Smooth muscle cell of trachea (primary cell): Measurements from ENCODE around the gene KEAP1. TPM values are rescaled to one million over a fixed set of nuclear protein-coding genes. Genes with fewer than 3 reads are reported as not detected.

Experiments used
- total RNA-seq: library from RNA; depleted of rRNA; stranded (reverse); fragments of >200 nt; gene quantifications from 2 replicates; pipeline ENCODE4 v1.2.1, GENCODE V29; 2014

Gene KEAP1
- 91.0 and 150 TPM in 2 replicates for total RNA-seq

DNA sequence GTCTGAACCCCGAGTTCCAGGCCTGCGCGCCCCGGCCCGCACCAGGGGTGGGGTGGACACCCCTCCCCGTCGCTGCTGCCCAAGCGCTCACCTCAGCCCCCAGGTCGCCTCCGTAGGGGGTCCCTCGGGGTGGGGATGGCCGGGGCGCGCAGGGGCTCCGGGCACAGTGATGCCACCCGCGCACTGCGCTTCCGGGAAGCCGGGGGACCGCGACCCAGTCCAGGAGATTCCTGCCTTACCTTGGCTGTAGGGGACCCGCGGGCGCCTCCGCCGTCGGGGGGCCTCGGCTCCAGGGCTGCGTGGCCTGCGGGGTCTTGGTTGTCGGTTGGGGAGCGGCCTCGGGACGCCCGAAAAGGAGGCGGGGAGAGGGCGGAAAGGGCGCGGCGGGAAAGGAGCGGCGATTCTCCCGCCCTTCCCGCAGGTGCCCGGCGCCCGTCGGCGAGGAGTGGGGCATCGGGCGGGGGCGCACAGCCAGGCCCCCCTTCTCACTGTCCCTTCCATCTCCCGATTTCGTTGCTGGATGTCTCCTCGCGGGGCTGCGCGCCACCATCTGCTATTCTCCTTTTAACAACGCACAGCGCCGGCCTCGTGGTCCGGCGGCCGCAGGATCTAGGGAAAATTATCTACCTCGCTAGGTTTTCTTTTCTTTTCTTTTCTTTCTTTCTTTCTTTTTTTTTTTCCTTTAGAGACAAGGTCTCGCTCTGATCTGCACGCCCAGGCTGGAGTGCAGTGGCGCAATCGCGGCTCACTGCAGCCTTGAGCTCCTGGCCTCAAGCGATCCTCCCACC, at the start of gene KEAP1:
KEAP1 (minus strand) TSS at position 355 of the 788 bp plus-strand sequence. CDS start 3,323 bp downstream, outside the sequence.

DNA sequence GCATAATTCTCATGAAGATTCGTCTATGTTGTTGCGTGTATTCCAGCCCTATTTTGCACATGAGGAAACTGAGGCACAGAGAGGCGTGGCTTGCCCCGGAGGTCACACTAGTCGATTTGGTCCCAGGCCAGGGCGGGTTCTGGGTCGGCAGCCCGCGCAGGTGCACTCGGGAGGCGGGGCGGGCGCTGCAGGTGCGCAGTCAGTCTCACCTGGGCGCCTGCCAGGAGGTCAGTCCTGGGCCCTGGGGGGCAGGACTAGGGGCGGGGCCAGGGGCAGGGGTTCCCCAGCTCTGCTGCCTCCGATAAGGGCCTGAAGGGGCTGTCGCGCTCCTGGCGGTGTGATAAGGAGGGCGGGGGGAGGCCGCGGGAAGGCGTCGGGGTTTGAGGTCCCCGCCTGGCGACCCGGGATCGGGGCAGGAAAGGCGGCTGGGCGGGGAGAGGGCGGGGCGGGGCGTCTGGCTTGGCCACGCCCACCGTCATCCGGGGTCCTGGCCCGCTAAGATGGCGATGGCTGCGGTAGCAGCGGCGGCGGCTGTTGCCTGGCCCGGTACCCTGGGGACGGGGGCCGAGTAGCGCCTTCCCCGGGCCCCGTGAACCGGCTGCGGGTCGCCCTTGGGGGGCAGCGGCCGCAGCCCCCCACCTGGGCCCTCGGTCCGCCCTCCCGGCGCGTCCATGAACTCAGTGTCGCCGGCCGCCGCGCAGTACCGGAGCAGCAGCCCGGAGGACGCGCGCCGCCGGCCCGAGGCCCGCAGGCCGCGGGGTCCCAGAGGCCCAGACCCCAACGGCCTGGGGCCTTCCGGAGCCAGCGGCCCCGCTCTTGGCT, 40.5 kb upstream of the KEAP1 start, which contains the start of gene ATG4D:
ATG4D (plus strand) TSS at position 485 of the 822 bp plus-strand sequence; CDS start at position 672, 187 bp downstream.

DNA sequence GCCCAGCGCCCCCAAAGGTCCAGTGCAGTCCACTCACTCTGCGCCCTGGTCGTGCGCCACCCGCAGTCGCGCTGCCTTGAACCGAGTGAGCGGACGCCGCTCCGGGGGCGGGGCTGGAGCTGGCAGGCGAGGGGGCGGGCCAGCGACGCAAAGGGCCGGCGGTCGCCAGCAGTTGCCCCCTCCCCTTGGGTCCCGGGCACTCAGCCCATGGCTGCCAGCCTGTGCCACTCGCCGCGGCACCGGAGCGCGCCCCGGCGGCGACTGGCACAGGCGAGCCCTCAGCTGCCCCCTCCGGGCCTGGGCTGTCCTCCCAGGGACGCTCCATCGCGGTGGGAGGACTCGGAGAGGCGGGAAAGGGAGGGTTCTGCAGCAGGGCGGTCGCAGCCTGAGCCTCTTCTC, 14.2 kb upstream of the KEAP1 start, which contains the start of gene S1PR5:
S1PR5 (minus strand) TSS at position 87 of the 399 bp plus-strand sequence. CDS start 2,436 bp downstream, outside the sequence.

Other genes with a start within 250 kb of the KEAP1 start
- 1.7 and 15.9 TPM in 2 replicates for gene ICAM1, start 232.2 kb downstream of the KEAP1 start, total RNA-seq
- 1.2 and 3.5 TPM in 2 replicates for gene ICAM4, start 216.4 kb downstream of the KEAP1 start, total RNA-seq
- gene ICAM5, start 213.4 kb downstream of the KEAP1 start, total RNA-seq: 2.6 and 4.0 TPM in 2 replicates
- 0.29 and 0.50 TPM in 2 replicates for gene ZGLP1, start 193.5 kb downstream of the KEAP1 start, total RNA-seq
- 15.0 and 20.0 TPM in 2 replicates for gene FDX2, start 187.3 kb downstream of the KEAP1 start, total RNA-seq
- 12.1 and 14.4 TPM in 2 replicates for gene RAVER1, start 169.8 kb downstream of the KEAP1 start, total RNA-seq
- 5.1 and 7.0 TPM in 2 replicates for gene ICAM3, start 163.7 kb downstream of the KEAP1 start, total RNA-seq
- 65.9 and 101 TPM in 2 replicates for gene TYK2, start 122.8 kb downstream of the KEAP1 start, total RNA-seq
- gene CDC37, start 99.8 kb downstream of the KEAP1 start, total RNA-seq: 166 and 189 TPM in 2 replicates
- gene PDE4A, start 82.8 kb downstream of the KEAP1 start, total RNA-seq: 6.3 and 8.7 TPM in 2 replicates
- 0.15 and 0.17 TPM in 2 replicates for gene S1PR5, start 14.1 kb upstream of the KEAP1 start, total RNA-seq
- 10.5 and 12.9 TPM in 2 replicates for gene ATG4D, start 40.5 kb upstream of the KEAP1 start, total RNA-seq
- 5.7 and 6.9 TPM in 2 replicates for gene KRI1, start 62.7 kb upstream of the KEAP1 start, total RNA-seq
- gene CDKN2D, start 65.6 kb upstream of the KEAP1 start, total RNA-seq: 3.5 and 9.9 TPM in 2 replicates
- gene AP1M2, start 84.0 kb upstream of the KEAP1 start, total RNA-seq: not detected in 2 replicates
- gene SLC44A2, start 122.2 kb upstream of the KEAP1 start, total RNA-seq: 43.2 and 45.3 TPM in 2 replicates
- 81.2 and 129 TPM in 2 replicates for gene ILF3, start 151.0 kb upstream of the KEAP1 start, total RNA-seq
- 27.8 and 28.1 TPM in 2 replicates for gene QTRT1, start 198.1 kb upstream of the KEAP1 start, total RNA-seq
- 91.0 and 94.2 TPM in 2 replicates for gene DNM2, start 214.7 kb upstream of the KEAP1 start, total RNA-seq